GM12878 (cell line): ENCODE measurements around the gene MYO15A. TPM values are rescaled to one million over a fixed set of nuclear protein-coding genes. Genes with fewer than 3 reads are reported as not detected.

ENCODE experiments used
- CBFB ChIP-seq: IDR thresholded peaks from 2 replicates; pipeline ENCODE4 v1.6.1; 2016; ENCODE audit warnings: antibody characterized with exemption, low read depth
- GATAD2B ChIP-seq: fragments of 450-650 bp; conservative IDR thresholded peaks from 2 replicates; pipeline ENCODE4 v1.6.1; 2017; ENCODE audit warnings: low read depth, mild to moderate bottlenecking, moderate library complexity
- NR2C2 ChIP-seq: IDR thresholded peaks from 2 replicates; pipeline ENCODE4 v1.6.1; 2011; ENCODE audit warnings: borderline replicate concordance, low read depth; ENCODE audit not compliant: control insufficient read depth, insufficient read length
- PML ChIP-seq: IDR thresholded peaks from 2 replicates; pipeline ENCODE4 v1.6.1; 2012; ENCODE audit warnings: low read length, inconsistent platforms
- TCF12 ChIP-seq: IDR thresholded peaks from 2 replicates; pipeline ENCODE4 v1.6.1; 2011; ENCODE audit warnings: low read depth, mild to moderate bottlenecking, low read length
- ZNF274 ChIP-seq: IDR thresholded peaks from one replicate; pipeline ENCODE4 v1.8.0; 2011; ENCODE audit not compliant: insufficient read length, insufficient read depth
- polyA plus RNA-seq, 11 experiments: library from polyadenylated mRNA; depleted of rRNA in 4 of 11; unstranded in 6 of 11; stranded (reverse) in 5 of 11; fragments of >200 nt; fragmentation: Nextera tagmentation in 4 of 11; fragmentation: Illumina TruSeq in 1 of 11; extraction: Ambion mirVana in 4 of 11; extraction: Trizol in 1 of 11; gene quantifications; 1 replicate in 1 of 11; 2 replicates in 10 of 11; pipeline versions ENCODE4 v1.2.1 to v1.2.3, GENCODE V29; 2011 to 2016; ENCODE audit warnings: inconsistent platforms in 2 of 11, missing spikeins in 2 of 11, low read depth in 1 of 11
- total RNA-seq, 4 experiments: library from RNA; depleted of rRNA in 3 of 4; stranded (reverse); fragments of >200 nt in 3 of 4; fragmentation: Illumina TruSeq in 1 of 4; extraction: Trizol in 1 of 4; gene quantifications; 2 replicates each; pipeline versions ENCODE4 v1.2.1 to v1.2.3, GENCODE V29; 2013 to 2021
- TF ChIP-seq, protein P1 (sequence below): IDR thresholded peaks from 2 replicates; pipeline ENCODE4 v1.6.1; 2011; ENCODE audit warnings: low read depth, mild to moderate bottlenecking, low read length, moderate library complexity, borderline replicate concordance; ENCODE audit errors: extremely low read depth
- TF ChIP-seq, protein P2 (sequence below): fragments of 450-650 bp; IDR thresholded peaks from 2 replicates; pipeline ENCODE4 v1.6.1; 2017; ENCODE audit warnings: mild to moderate bottlenecking, moderate library complexity
- TF ChIP-seq, protein P3 (sequence below): IDR thresholded peaks from 2 replicates; pipeline ENCODE4 v1.6.1; 2012; ENCODE audit warnings: low read depth, low read length, improper control_type of control experiment
- TF ChIP-seq, protein P4 (sequence below): fragments of 450-650 bp; IDR thresholded peaks from 2 replicates; pipeline ENCODE4 v1.6.1; 2017; ENCODE audit warnings: borderline replicate concordance

MYO15A gene
- total and polyA plus RNA-seq, 10 of the 15 experiments (the other 5 are each of a cell fraction or from before 2014, with no cell fraction given): 0.03 to 0.77 (median 0.21) TPM; not detected in 4

DNA sequence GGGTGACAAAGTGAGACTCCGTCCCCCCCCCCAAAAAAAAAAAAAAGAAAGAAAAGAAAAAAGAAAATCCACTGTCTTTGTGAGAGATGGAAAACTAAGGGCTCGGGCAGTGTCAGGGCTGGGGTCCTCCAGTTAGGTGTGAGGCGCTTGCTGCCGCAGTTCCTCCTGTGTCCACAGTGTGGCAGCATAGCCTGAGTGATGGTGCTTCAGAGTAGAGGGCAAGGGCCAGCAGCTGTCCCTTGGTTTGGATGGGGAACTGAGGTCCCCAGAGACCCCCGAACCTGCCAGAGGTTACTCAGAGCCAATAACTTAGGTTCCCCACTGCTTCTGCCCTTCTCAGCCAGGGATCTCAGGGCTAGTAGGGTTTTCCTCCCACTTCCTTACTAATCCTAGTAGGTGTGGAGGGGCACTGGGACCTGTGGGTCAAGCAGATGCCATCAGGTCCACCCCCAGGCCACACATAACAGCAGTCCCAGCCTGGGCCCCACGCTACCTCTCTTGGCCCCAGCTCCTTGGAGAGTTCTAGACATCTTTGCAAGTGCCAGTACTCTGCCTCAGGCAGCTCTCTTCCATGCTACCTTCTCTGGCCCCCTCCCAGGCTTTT lies 109.0 kb downstream of the MYO15A start (continued):
- TF ChIP-seq, protein P1, sequence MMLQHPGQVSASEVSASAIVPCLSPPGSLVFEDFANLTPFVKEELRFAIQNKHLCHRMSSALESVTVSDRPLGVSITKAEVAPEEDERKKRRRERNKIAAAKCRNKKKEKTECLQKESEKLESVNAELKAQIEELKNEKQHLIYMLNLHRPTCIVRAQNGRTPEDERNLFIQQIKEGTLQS: no peak
- TF ChIP-seq, protein P2, sequence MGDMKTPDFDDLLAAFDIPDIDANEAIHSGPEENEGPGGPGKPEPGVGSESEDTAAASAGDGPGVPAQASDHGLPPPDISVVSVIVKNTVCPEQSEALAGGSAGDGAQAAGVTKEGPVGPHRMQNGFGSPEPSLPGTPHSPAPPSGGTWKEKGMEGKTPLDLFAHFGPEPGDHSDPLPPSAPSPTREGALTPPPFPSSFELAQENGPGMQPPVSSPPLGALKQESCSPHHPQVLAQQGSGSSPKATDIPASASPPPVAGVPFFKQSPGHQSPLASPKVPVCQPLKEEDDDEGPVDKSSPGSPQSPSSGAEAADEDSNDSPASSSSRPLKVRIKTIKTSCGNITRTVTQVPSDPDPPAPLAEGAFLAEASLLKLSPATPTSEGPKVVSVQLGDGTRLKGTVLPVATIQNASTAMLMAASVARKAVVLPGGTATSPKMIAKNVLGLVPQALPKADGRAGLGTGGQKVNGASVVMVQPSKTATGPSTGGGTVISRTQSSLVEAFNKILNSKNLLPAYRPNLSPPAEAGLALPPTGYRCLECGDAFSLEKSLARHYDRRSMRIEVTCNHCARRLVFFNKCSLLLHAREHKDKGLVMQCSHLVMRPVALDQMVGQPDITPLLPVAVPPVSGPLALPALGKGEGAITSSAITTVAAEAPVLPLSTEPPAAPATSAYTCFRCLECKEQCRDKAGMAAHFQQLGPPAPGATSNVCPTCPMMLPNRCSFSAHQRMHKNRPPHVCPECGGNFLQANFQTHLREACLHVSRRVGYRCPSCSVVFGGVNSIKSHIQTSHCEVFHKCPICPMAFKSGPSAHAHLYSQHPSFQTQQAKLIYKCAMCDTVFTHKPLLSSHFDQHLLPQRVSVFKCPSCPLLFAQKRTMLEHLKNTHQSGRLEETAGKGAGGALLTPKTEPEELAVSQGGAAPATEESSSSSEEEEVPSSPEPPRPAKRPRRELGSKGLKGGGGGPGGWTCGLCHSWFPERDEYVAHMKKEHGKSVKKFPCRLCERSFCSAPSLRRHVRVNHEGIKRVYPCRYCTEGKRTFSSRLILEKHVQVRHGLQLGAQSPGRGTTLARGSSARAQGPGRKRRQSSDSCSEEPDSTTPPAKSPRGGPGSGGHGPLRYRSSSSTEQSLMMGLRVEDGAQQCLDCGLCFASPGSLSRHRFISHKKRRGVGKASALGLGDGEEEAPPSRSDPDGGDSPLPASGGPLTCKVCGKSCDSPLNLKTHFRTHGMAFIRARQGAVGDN: no peak
- TF ChIP-seq CBFB: no peak
- TF ChIP-seq, protein P3, sequence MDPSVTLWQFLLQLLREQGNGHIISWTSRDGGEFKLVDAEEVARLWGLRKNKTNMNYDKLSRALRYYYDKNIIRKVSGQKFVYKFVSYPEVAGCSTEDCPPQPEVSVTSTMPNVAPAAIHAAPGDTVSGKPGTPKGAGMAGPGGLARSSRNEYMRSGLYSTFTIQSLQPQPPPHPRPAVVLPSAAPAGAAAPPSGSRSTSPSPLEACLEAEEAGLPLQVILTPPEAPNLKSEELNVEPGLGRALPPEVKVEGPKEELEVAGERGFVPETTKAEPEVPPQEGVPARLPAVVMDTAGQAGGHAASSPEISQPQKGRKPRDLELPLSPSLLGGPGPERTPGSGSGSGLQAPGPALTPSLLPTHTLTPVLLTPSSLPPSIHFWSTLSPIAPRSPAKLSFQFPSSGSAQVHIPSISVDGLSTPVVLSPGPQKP: no peak
- TF ChIP-seq NR2C2: no peak
- TF ChIP-seq PML: no peak
- TF ChIP-seq ZNF274: no peak
- TF ChIP-seq, protein P4, sequence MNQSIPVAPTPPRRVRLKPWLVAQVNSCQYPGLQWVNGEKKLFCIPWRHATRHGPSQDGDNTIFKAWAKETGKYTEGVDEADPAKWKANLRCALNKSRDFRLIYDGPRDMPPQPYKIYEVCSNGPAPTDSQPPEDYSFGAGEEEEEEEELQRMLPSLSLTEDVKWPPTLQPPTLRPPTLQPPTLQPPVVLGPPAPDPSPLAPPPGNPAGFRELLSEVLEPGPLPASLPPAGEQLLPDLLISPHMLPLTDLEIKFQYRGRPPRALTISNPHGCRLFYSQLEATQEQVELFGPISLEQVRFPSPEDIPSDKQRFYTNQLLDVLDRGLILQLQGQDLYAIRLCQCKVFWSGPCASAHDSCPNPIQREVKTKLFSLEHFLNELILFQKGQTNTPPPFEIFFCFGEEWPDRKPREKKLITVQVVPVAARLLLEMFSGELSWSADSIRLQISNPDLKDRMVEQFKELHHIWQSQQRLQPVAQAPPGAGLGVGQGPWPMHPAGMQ: no peak
- TF ChIP-seq TCF12: 0 out of 2 replicates have a peak, but pooled peaks have one; percentile 35
- TF ChIP-seq GATAD2B: no peak
